ENCODE results near the gene CRTAC1. TPM values are rescaled to one million over a fixed set of nuclear protein-coding genes. Genes with fewer than 3 reads are reported as not detected.

CRTAC1 gene
- polyA plus RNA-seq, 1 donor: 24.7 TPM

- DNase-seq: peak; percentile 5
These were observed 55.6 kb downstream of the CRTAC1 start for GRCh38 chr10:97974526-97975525.

DNA sequence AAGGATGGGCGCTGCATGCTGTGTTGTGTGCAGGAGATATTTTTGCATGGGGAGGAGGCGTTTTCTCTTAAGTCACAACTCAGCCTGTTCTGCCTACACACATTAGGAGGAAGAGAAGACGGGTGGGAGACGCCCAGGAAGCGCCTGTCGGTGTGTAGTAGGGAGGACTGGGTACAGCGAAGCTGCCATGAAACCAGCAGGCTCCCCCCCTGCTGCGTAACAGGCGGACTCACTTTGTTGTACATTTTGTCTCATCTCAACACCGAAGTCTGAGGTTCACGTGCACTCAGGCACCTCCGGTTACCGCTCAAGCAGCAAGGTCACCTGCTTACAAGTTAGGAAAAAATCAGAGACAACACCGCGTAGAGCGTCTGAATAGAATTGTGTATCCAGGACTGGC lies 56.3 kb downstream of the CRTAC1 start:
- no peak for DNase-seq

DNA sequence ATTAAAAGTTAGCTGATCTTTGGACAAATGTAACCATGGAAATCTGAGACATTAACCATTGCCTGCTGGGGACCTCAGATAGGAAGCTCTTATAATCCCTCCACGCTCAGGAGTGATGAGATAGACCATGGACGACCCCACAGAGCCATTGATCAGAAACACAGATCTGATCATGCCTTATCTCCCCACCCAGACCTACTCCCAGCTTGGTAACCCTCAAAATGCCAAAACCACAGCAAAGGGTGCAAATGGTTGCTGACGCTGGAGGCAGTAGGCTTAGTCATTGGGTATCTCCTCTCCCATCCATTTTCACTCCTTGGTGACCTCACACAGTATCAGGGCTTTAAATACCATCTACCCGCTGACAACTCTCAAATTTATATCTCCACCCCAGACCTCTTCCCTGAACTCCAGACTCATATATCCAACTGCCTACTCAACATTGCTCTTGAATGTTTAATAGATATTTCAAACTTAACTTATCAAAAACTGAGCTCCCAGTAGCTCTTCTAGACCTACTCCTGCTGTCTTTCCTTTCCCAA lies 60.8 kb downstream of the CRTAC1 start:
- DNase-seq: no peak

- no peak for DNase-seq
These were observed 65.7 kb downstream of the CRTAC1 start for GRCh38 chr10:97964748-97965147.

DNA sequence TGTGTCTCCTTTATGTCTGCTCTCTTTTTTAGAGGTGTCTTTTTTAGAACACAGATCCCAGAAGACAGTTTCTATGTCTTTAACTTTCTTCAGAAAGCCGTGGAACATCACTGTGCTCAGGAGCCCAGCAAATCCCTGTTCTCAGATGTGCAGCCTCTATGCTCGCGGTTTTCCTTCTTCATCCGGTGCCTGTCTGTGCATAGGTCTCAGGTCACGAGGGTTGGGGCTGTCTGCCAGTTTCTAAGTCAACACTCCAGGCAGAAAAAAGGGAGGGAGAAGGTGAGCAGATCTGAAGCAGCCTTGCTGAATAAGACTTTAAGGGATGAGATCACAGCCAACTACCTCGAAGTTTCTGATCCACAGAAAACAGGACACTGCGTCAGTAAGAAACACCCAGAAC lies 68.5 kb downstream of the CRTAC1 start:
- DNase-seq: no peak

DNA sequence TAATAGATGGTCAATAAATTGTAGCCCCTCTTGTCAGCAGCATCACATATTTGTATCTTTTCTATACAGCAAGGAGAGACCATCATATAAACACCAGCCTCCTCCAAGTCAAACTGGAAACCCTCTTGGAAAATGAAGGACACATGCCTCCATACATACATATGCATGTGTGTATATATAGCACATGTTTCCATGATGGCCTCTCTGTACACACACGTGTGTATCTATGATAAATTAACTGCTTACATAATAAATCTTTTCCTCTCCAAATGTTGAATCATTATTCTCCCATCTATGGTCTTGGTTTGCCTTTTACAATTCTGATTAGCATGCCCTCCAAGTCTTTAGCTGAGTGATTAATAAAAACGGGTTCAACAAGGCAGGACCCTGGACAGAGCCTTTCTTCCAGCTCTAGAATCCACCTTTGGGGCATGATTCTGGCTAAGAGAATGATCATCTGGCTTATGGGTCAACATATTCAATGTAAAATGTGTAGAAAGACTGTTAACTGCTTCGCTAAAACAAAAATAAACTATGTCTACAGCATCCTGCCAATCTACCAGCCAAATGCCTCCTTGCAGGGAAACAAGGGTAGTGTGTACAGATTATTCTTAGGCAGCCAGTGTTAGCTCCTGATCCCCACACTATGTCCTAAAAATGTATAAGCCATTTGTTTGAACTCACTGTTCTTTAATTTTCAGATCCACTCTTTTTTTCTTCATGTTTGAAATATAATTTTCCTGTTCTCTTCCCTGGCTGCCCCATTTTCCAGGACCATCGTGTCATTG lies 70.0 kb downstream of the CRTAC1 start:
- DNase-seq: peak; percentile 18

DNA sequence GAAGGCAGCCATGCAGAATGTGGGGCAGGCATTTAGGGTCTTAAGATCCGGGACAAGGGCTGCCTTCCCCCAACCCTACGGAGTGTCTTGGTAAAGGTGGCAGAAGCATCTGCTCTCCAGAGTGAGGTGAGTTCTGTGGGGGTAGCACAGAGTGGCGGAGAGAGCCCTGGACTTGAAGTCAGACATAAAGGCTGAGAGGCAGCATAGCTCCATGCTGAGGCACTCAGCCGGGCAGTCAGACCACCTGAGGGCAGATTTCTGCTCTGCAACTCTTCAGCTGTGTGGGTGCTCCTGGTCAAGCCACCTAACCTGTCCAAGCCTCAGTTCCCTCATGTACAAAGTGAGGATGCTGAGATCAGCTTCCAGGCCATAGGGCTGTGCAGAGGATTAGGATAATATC lies 81.0 kb downstream of the CRTAC1 start:
- DNase-seq: no peak

DNA sequence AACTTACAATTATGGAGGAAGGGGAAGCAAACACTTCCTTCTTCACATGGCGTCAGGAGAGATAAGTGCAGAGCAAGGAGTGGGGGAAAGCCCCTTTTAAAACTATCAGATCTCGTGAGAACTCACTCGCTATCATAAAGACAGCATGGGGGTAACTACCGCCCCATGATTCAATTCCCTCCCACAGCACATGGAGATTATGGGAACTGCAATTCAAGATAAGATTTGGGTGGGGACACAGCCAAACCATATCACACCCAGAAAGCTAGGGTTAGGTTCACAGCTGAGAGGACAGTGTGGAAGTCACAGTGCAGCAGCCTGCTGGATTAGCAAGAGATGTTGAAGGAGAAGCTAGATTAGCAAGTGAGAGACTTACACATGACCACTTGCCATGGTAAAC lies 81.6 kb downstream of the CRTAC1 start:
- no peak for DNase-seq

DNA sequence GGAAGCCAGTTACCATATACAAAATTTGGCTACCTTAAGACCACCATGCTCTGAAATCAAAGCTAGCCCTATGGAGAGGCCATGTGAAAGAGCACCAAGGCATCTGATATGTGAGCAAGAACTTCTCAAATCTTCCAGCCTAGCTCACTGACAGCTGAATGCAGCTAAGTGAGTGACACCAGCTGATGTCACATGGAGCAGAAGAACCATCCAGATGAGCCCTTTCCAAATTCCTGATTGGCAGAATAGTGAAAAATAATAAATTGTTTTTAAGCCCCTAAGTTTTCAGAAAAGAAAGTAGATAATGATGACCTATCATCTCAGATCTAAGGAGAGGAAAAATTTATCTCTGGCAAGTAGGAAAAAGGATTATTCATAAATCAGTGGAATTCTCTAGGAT lies 85.6 kb downstream of the CRTAC1 start:
- DNase-seq: no peak

DNA sequence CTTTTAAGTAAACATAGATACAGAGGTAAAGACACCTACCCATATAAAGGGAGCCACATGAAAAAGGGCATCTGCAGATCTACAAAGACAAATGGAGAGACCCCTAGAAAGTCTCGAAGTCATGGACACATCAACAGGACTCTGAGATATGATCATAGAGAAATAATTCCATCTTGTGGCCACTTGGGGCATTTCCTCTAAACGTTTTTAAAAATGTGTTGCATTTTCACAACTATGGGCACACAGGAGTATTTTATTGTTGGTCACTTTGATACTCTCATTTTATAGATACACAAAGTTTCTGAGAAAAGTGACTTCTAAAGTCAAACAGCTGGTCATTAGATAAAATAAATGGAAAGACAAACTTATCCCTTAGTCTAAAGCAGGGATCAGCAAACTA lies 87.1 kb downstream of the CRTAC1 start:
- DNase-seq: no peak

- DNase-seq: no peak
These were observed 89.9 kb downstream of the CRTAC1 start for GRCh38 chr10:97940534-97940933.

- DNase-seq: no peak
These were observed 90.9 kb downstream of the CRTAC1 start for GRCh38 chr10:97939446-97939990.

GRCh38 chr10:97937928-97938327 lies 92.5 kb downstream of the CRTAC1 start:
- DNase-seq: no peak

DNA sequence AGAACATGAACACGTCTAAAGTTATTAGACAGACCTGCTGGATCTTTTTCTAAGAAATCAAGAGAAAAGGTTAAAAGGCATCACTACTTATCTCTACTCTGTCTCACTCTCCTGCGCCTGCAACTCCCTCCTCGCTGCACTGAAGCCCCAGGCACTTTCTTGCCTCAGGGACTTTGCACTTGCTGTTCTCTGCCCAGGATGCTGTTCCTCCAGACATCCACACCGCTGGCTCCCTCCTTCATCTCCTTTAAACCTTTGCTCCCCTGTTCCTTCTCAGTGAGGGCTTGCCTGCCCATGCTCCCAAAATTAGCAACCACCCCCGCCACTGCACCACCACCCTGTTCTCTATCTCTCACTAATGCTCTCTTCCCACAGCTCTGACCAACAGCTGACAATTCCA lies 93.4 kb downstream of the CRTAC1 start:
- DNase-seq: no peak

DNA sequence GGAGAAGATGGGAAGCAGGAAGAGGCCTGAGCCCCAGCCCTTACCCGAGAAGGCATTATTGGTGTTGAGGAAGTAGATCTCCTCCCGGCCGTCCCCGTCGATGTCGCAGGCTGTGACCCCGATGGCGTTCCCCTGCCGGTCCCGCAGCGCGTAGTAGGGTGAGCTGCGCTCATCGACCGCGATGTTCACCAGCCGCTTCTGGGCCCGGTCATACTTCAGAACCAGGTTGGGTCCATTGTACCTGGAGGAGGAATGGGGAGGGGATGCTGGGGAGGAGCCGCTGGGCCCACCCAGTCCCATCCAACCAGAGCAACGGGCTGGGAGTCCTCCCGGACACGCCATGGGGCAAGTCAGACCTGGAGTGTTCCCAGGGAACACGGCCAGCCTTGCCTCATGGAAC lies 94.3 kb downstream of the CRTAC1 start:
- no peak for DNase-seq

DNA sequence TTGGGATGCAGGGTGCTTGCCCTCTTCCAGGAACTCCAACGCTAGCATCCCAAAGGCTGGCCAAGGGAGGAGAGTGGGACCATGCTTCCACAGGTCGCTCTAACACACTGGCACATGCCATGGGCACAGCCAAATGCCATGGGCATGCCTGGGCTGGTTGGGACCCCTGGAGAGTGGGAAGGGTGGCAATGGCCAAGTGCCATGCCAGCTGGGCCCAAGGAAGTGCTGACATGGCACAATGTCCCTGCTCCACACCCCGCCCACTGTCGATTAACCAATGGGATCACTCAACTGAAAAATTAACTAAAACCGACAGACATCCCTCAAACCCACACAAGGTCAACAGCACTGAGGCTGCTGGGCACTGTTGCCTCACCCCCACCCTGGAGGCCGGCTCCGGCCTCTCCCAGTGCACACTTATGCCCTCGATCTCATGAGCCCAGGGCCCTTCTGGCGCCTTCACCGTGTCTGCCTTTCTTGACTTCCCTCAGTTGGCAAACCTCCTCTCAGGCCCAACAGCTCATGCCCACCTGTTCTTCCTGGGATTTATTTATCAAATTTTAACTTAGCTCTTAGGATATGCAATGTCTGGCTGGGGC lies 97.4 kb downstream of the CRTAC1 start:
- DNase-seq: no peak

DNA sequence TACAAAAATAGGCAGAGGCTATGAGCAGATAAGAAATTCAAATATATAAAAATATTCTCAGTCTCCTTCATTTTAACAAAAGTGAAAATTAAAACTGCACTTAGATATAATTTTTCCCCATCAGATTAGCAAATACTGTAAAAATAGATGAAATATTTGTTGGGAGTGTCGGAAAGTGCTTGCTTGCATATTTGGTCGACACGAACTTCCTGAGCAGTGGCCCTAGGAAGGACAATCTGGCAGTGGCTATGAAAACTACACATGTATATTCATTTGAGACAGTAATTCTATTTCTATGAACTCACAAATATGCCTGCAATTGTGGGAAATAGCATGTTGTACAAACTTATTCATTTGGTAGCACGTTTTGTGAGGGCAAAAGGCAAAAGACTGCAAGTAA lies 99.4 kb downstream of the CRTAC1 start:
- no peak for DNase-seq

- DNase-seq: no peak
These were observed 101.5 kb downstream of the CRTAC1 start for GRCh38 chr10:97928897-97929296.

GRCh38 chr10:97927622-97928021 lies 102.8 kb downstream of the CRTAC1 start:
- no peak for DNase-seq

GRCh38 chr10:97926055-97926454 lies 104.4 kb downstream of the CRTAC1 start:
- no peak for DNase-seq

- DNase-seq: no peak
These were observed 105.0 kb downstream of the CRTAC1 start for GRCh38 chr10:97925308-97925938.

GRCh38 chr10:97924678-97925077 lies 105.7 kb downstream of the CRTAC1 start:
- no peak for DNase-seq
